GM15510 (cell line): ENCODE measurements around the gene PPM1D.

Experiments used
- POLR2A ChIP-seq: IDR thresholded peaks from 3 replicates; pipeline ENCODE4 v1.6.1; 2011; ENCODE audit warnings: borderline replicate concordance; ENCODE audit not compliant: insufficient read length; ENCODE audit errors: extremely low read depth

The PPM1D gene

GRCh38 chr17:60586288-60586974, 13.6 kb upstream of the PPM1D start:
- TF ChIP-seq POLR2A = no peak

- TF ChIP-seq POLR2A = no peak
Measured at GRCh38 chr17:60590070-60590469, 9.9 kb upstream of the PPM1D start.

- no peak for TF ChIP-seq POLR2A
Measured at GRCh38 chr17:60592750-60593149, 7.2 kb upstream of the PPM1D start.

- no peak for TF ChIP-seq POLR2A
Measured at GRCh38 chr17:60594734-60595133, 5.3 kb upstream of the PPM1D start.

- TF ChIP-seq POLR2A = no peak
Measured at GRCh38 chr17:60597297-60597696, 2.7 kb upstream of the PPM1D start.

- TF ChIP-seq POLR2A = no peak
Measured at GRCh38 chr17:60598001-60598736, 1.8 kb upstream of the PPM1D start.

GRCh38 chr17:60599220-60599619, 773 bp upstream of the PPM1D start:
- TF ChIP-seq POLR2A = no peak

GRCh38 chr17:60600490-60601446, 775 bp downstream of the PPM1D start:
- TF ChIP-seq POLR2A = no peak

GRCh38 chr17:60601447-60602384, 1.7 kb downstream of the PPM1D start:
- TF ChIP-seq POLR2A = no peak

- TF ChIP-seq POLR2A = no peak
Measured at GRCh38 chr17:60602385-60602742, 2.4 kb downstream of the PPM1D start.

- no peak for TF ChIP-seq POLR2A
Measured at GRCh38 chr17:60602871-60603270, 2.9 kb downstream of the PPM1D start.

GRCh38 chr17:60604686-60605334, 4.8 kb downstream of the PPM1D start:
- no peak for TF ChIP-seq POLR2A

- no peak for TF ChIP-seq POLR2A
Measured at GRCh38 chr17:60606036-60606435, 6.0 kb downstream of the PPM1D start.

- no peak for TF ChIP-seq POLR2A
Measured at GRCh38 chr17:60610473-60610872, 10.5 kb downstream of the PPM1D start.
